GM18909 (cell line): ENCODE results near the gene SFTPB.
"Not testable (repeated sequence)": the region's sequence is repeated elsewhere in the genome, so short reads cannot be mapped to it uniquely, and the experiment has no call there.

Experiments
- ATAC-seq: cut with Tn5 transposase; IDR thresholded peaks from one replicate; pipeline ENCODE4 v1.9.1; 2021; ENCODE audit warnings: mild to moderate bottlenecking; ENCODE audit not compliant: unreplicated experiment, poor library complexity

SFTPB gene

GRCh38 chr2:85668009-85668856 is at the start of gene SFTPB:
TSS of gene SFTPB (minus strand) at chr2:85668199. CDS start at chr2:85668183, 16 bp downstream.
- ATAC-seq: no peak

GRCh38 chr2:85717308-85718008 is 49.5 kb upstream of the SFTPB start:
- no peak for ATAC-seq

GRCh38 chr2:85716346-85716914 is 48.4 kb upstream of the SFTPB start:
- no peak for ATAC-seq

- ATAC-seq: no peak
Measured at GRCh38 chr2:85714841-85715240, 46.8 kb upstream of the SFTPB start.

GRCh38 chr2:85714421-85714820 is 46.4 kb upstream of the SFTPB start:
- ATAC-seq: not testable (repeated sequence)

- ATAC-seq: no peak
Measured at GRCh38 chr2:85713836-85714235, 45.8 kb upstream of the SFTPB start.

GRCh38 chr2:85712849-85713612 is 45.0 kb upstream of the SFTPB start:
- ATAC-seq: no peak

GRCh38 chr2:85712336-85712735 is 44.3 kb upstream of the SFTPB start:
- no peak for ATAC-seq

GRCh38 chr2:85711578-85712060 is 43.6 kb upstream of the SFTPB start:
- ATAC-seq: no peak

- no peak for ATAC-seq
Measured at GRCh38 chr2:85710687-85711577, 42.9 kb upstream of the SFTPB start.

- ATAC-seq: no peak
Measured at GRCh38 chr2:85709401-85709811, 41.4 kb upstream of the SFTPB start.

- ATAC-seq: no peak
Measured at GRCh38 chr2:85708641-85709040, 40.6 kb upstream of the SFTPB start.

GRCh38 chr2:85707304-85707703 is 39.3 kb upstream of the SFTPB start:
- peak; percentile 58 for ATAC-seq

GRCh38 chr2:85706599-85707296 is 38.7 kb upstream of the SFTPB start:
- ATAC-seq: no peak

- ATAC-seq: no peak
Measured at GRCh38 chr2:85706063-85706462, 38.1 kb upstream of the SFTPB start.

GRCh38 chr2:85705680-85706039 is 37.7 kb upstream of the SFTPB start:
- ATAC-seq: no peak

GRCh38 chr2:85704800-85705679 is 37.0 kb upstream of the SFTPB start:
- ATAC-seq: peak; percentile 66

- ATAC-seq: no peak
Measured at GRCh38 chr2:85704038-85704437, 36.0 kb upstream of the SFTPB start.
